Uterus (tissue), 4 donors: ENCODE measurements around the gene ERC2. TPM values are rescaled to one million over a fixed set of nuclear protein-coding genes. Genes with fewer than 3 reads are reported as not detected.

ENCODE experiments used
- DNase-seq, 2 donors: peaks; one replicate each; pipeline ENCODE4 v3.0.0-alpha.2; 2019 to 2020
- H3K27ac ChIP-seq, 2 donors: fragments of 200-600 bp; sonication (generic); 1 replicate in 1 of 2; 2 replicates in 1 of 2; pipeline ENCODE4 v1.5.1; 2016 to 2018
- H3K27me3 ChIP-seq, 2 donors: fragments of 200-600 bp; sonication (generic); one replicate each; pipeline ENCODE4 v1.5.1; 2018 to 2019; ENCODE audit warnings: control low read depth in 1 of 2
- H3K36me3 ChIP-seq, 2 donors: fragments of 200-600 bp; sonication (generic); one replicate each; pipeline ENCODE4 v1.5.1; 2019; ENCODE audit warnings: control low read depth in 1 of 2
- H3K4me1 ChIP-seq, 2 donors: fragments of 200-600 bp; sonication (generic); one replicate each; pipeline ENCODE4 v1.5.1; 2018 to 2019; ENCODE audit warnings: control low read depth in 1 of 2
- H3K4me3 ChIP-seq, 2 donors: fragments of 200-600 bp; sonication (generic); 1 replicate in 1 of 2; 2 replicates in 1 of 2; pipeline ENCODE4 v1.5.1; 2018 to 2019; ENCODE audit warnings: mild to moderate bottlenecking in 1 of 2
- H3K9me3 ChIP-seq, 2 donors: fragments of 200-600 bp; sonication (generic); one replicate each; pipeline ENCODE4 v1.5.1; 2019; ENCODE audit warnings: control low read depth in 1 of 2
- CTCF ChIP-seq, 4 experiments: fragments of 200-600 bp in 2 of 4; fragments of 450-650 bp in 2 of 4; sonication (generic) in 2 of 4; IDR thresholded peaks; one replicate each; pipeline ENCODE4 v1.5.1; 2016 to 2019; ENCODE audit warnings: antibody characterized with exemption in 4 of 4, mild to moderate bottlenecking in 2 of 4, moderate library complexity in 1 of 4
- POLR2A ChIP-seq, 2 donors: fragments of 450-650 bp; IDR thresholded peaks; one replicate each; pipeline ENCODE4 v1.6.1; 2016; ENCODE audit warnings: antibody characterized with exemption in 2 of 2, mild to moderate bottlenecking in 1 of 2, moderate library complexity in 1 of 2
- intact Hi-C: fragments of 100-400 bp; cut with DNase I; formaldehyde crosslinking; loops from one replicate; pipeline ENCODE4 v1.15.1; 2023; ENCODE audit warnings: low total_unique reads
- total RNA-seq, 4 donors: library from RNA; depleted of rRNA in 3 of 4; stranded (reverse); fragments of >200 nt in 3 of 4; gene quantifications; one replicate each; pipeline versions ENCODE4 v1.1.0 to v1.2.4, GENCODE V29; 2014 to 2023
- donor health status: DM: yes; HTN: yes; CAD: no.

The ERC2 gene
- total RNA-seq, 4 donors from 2014 or later: 1.7 to 5.5 TPM; not detected in 2

- Histone ChIP-seq H3K4me3 (no peak overlapping the region), H3K27me3 (no peaks in the 10 kb centered on the region), H3K9me3 (no peaks in the 10 kb centered on the region), H3K27ac (no peak overlapping the region), H3K4me1 (no peaks in the 10 kb centered on the region), H3K36me3 (no peaks in the 10 kb centered on the region)
- TF ChIP-seq POLR2A (IDR thresholded peaks at IDR 0.05): no peak
- no peak for TF ChIP-seq CTCF (IDR thresholded peaks at IDR 0.05)
- intact Hi-C loops: no loop called here
- no peak for DNase-seq
These were observed 775.2 kb downstream of the ERC2 start for GRCh38 chr3:55692957-55693558.

- no peaks in the 10 kb centered on the region for H3K9me3 ChIP-seq
- no peak overlapping the region for H3K4me3 ChIP-seq
- no peaks in the 10 kb centered on the region for H3K4me1 ChIP-seq
- H3K27me3 ChIP-seq: no peaks in the 10 kb centered on the region
- intact Hi-C loops: no loop called here
- no peaks in the 10 kb centered on the region for H3K36me3 ChIP-seq
- no peak for DNase-seq
- no peak for TF ChIP-seq POLR2A (IDR thresholded peaks at IDR 0.05)
- TF ChIP-seq CTCF (IDR thresholded peaks at IDR 0.05): no peak
- no peak overlapping the region for H3K27ac ChIP-seq
These were observed 775.8 kb downstream of the ERC2 start for GRCh38 chr3:55692295-55692956.

DNA sequence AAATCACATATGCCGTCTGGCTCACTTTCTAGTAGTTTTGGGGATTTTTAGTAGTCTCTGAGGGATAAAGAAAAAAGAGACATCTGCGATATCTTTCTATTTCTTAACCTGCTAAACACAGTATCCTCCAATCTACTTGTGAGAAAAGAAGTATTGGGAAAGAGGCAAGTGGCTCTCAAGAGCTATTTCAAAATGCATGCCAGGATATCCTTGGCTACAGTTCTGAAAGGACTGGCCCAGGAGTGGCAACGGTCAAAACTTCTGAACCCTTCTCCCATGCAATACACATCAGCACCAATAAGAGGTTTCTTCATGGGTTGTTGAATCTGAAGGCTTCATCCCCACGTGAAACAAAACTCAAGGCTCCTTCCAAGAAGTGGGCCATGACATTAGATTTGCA is 777.1 kb downstream of the ERC2 start:
- DNase-seq: no peak
- H3K4me3 ChIP-seq: no peak overlapping the region
- intact Hi-C loops: no loop called here
- no peaks in the 10 kb centered on the region for H3K9me3 ChIP-seq
- H3K4me1 ChIP-seq: no peaks in the 10 kb centered on the region
- no peak for TF ChIP-seq POLR2A (IDR thresholded peaks at IDR 0.05)
- no peak for TF ChIP-seq CTCF (IDR thresholded peaks at IDR 0.05)
- H3K27ac ChIP-seq: no peak overlapping the region
- no peaks in the 10 kb centered on the region for H3K36me3 ChIP-seq
- no peaks in the 10 kb centered on the region for H3K27me3 ChIP-seq

GRCh38 chr3:55690726-55691125 is 777.5 kb downstream of the ERC2 start:
- Histone ChIP-seq H3K9me3 (no peaks in the 10 kb centered on the region), H3K4me1 (no peaks in the 10 kb centered on the region), H3K27ac (no peak overlapping the region), H3K27me3 (no peaks in the 10 kb centered on the region), H3K36me3 (no peaks in the 10 kb centered on the region), H3K4me3 (no peak overlapping the region)
- intact Hi-C loops: no loop called here
- no peak for DNase-seq
- TF ChIP-seq POLR2A (IDR thresholded peaks at IDR 0.05): no peak
- TF ChIP-seq CTCF (IDR thresholded peaks at IDR 0.05): no peak

- no peak for DNase-seq
- Histone ChIP-seq H3K27me3 (no peaks in the 10 kb centered on the region), H3K36me3 (no peaks in the 10 kb centered on the region), H3K9me3 (no peaks in the 10 kb centered on the region), H3K27ac (no peak overlapping the region), H3K4me3 (no peak overlapping the region), H3K4me1 (no peaks in the 10 kb centered on the region)
- intact Hi-C loops: no loop called here
- TF ChIP-seq POLR2A (IDR thresholded peaks at IDR 0.05) (no peak), CTCF (IDR thresholded peaks at IDR 0.05) (no peak)
These were observed 778.1 kb downstream of the ERC2 start for GRCh38 chr3:55690177-55690576.
